Mammary epithelial cell (primary cell): ENCODE results near the gene NUP43.

Experiments
- EZH2 ChIP-seq: IDR thresholded peaks from 2 replicates; pipeline ENCODE4 v1.6.1; 2012; ENCODE audit warnings: low read length, inconsistent platforms, borderline replicate concordance
- TF ChIP-seq, protein P1 (sequence below), 2 donors: IDR thresholded peaks in 1 of 2; conservative IDR thresholded peaks in 1 of 2; 2 replicates each; pipeline ENCODE4 v1.5.1; 2011 to 2012; ENCODE audit warnings: inconsistent platforms in 2 of 2, low read length in 2 of 2, mild to moderate bottlenecking in 2 of 2, control low read depth in 1 of 2, low read depth in 1 of 2; ENCODE audit not compliant: insufficient read depth in 1 of 2; ENCODE audit errors: extremely low read depth in 1 of 2

DNA sequence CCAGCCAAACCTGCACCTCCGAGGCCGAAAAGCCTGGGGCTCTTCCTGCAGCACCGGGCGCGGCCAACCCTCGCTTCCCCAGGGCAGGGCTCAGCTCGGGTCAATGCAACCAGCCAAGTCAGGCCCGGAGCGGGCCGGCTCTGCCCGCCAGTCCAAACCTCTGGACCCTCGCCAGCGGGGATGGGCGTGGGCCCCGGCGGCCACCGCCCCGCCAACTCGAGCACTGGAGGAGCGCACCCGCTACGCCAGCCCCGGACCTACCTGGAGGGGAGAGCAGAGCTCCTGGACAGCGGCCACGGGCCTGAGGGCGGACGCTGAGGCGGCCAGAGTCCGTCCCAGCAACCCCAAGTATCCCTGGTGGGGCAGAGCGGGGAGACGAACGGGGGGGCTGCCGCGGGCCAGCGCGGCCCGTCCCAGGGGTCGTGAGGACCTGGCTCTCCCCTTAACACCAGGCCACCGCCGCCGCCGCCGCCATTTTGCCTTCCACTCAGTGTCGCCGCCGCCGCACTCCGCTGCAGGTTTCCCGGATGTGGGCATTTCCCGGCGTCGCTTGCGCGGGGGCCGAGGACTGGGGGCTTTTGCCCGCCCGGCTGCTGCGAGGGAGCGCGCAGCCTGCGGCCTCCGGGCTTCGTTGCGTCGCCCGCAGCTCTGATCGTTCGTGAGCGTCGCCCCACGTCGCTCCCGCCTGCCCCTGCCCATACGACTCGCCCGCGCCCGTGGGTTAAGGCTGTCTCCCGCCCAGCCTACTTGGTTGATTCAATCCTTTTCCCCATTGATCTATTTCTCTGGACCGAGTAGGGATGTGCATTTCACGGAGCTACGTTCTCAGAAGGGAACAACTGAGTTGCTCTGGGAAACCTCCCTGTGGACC is 28.5 kb downstream of the NUP43 start, which contains the start of gene LATS1:
- TF ChIP-seq, protein P1, sequence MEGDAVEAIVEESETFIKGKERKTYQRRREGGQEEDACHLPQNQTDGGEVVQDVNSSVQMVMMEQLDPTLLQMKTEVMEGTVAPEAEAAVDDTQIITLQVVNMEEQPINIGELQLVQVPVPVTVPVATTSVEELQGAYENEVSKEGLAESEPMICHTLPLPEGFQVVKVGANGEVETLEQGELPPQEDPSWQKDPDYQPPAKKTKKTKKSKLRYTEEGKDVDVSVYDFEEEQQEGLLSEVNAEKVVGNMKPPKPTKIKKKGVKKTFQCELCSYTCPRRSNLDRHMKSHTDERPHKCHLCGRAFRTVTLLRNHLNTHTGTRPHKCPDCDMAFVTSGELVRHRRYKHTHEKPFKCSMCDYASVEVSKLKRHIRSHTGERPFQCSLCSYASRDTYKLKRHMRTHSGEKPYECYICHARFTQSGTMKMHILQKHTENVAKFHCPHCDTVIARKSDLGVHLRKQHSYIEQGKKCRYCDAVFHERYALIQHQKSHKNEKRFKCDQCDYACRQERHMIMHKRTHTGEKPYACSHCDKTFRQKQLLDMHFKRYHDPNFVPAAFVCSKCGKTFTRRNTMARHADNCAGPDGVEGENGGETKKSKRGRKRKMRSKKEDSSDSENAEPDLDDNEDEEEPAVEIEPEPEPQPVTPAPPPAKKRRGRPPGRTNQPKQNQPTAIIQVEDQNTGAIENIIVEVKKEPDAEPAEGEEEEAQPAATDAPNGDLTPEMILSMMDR (conservative IDR thresholded peaks at IDR 0.05 in 1 of 2, IDR thresholded peaks at IDR 0.05 in 1 of 2; ENCODE audit: extremely low read depth in 1 of 2, insufficient read depth in 1 of 2, low read depth in 1 of 2, low read length in 2 of 2) = no peak
- TF ChIP-seq EZH2 = no peak
